Measurements from ENCODE around the gene GNPTAB.

GRCh38 chr12:101733166-101733565, 97.6 kb downstream of the GNPTAB start:
- TF ChIP-seq POLR2A (IDR thresholded peaks at IDR 0.05) (no peak), CTCF (IDR thresholded peaks at IDR 0.05) (no peak)
